ENCODE data around the gene SAMD13. TPM values are rescaled to one million over a fixed set of nuclear protein-coding genes. Genes with fewer than 3 reads are reported as not detected.

Gene SAMD13
- total RNA-seq, 1 experiment from 2014 or later, result 0.61 TPM

- no peak overlapping the region for H4K8ac ChIP-seq (replicated peaks; ENCODE audit: insufficient read length, low read depth, low read length)
- no peaks in the 10 kb centered on the region for H3K23me2 ChIP-seq (ENCODE audit: insufficient read length, low read depth, low read length, poor library complexity, severe bottlenecking)
- no peak overlapping the region for H2AFZ ChIP-seq (ENCODE audit: low read length)
- no peaks in the 10 kb centered on the region; the same call in 1 of the 2 replicates for H3K27me3 Mint-ChIP-seq (ENCODE audit: low read depth)
- no peaks in the 10 kb centered on the region for H3K36me3 Mint-ChIP-seq (ENCODE audit: insufficient read depth in 1 of 3, low read depth in 3 of 3)
- H4K5ac ChIP-seq (ENCODE audit: insufficient read length, low read depth, low read length), result no peak overlapping the region
- no CpG with 5 or more reads among the region's 1 CpG for WGBS (ENCODE audit: extremely low coverage, insufficient read length, low lambda C conversion rate)
- no peak overlapping the region for H3K4ac ChIP-seq (ENCODE audit: low read depth, low read length)
- no peak overlapping the region for H3T11ph ChIP-seq (ENCODE audit: low read length)
- no peak overlapping the region for H3K27ac ChIP-seq (ENCODE audit: insufficient read length, low read depth, low read length)
- no peak overlapping the region for H4K91ac ChIP-seq (ENCODE audit: insufficient read length, low read depth, low read length)
- no peaks in the 10 kb centered on the region for H3K4me1 ChIP-seq (ENCODE audit: insufficient read depth, low read length)
- H3K18ac ChIP-seq (ENCODE audit: insufficient read length, low read depth, low read length), result no peak overlapping the region
- no peak overlapping the region for H3K9ac ChIP-seq (ENCODE audit: extremely low read depth, insufficient read length, low read length)
- no peak overlapping the region for H3K4me2 ChIP-seq (ENCODE audit: insufficient read depth, insufficient read length, low read length)
- no peak overlapping the region for H3K23ac ChIP-seq (ENCODE audit: insufficient read length, low read depth, low read length)
- H3K27ac Mint-ChIP-seq, result no peak overlapping the region
- H3K9me3 ChIP-seq (ENCODE audit: control insufficient read depth, low read depth, low read length), result no peaks in the 10 kb centered on the region
- no peak overlapping the region for H2BK20ac ChIP-seq (ENCODE audit: low read depth, low read length, poor library complexity, severe bottlenecking)
- H2BK5ac ChIP-seq (ENCODE audit: insufficient read length, low read length), result no peak overlapping the region
- H3K14ac ChIP-seq (ENCODE audit: insufficient read depth, low read length), result no peak overlapping the region
- no peak overlapping the region for H2BK12ac ChIP-seq (ENCODE audit: insufficient read length, low read depth, low read length)
- TF ChIP-seq CTCF (conservative IDR thresholded peaks at IDR 0.05), result no peak
- no peak overlapping the region for H2BK120ac ChIP-seq (ENCODE audit: low read depth, low read length, poor library complexity, severe bottlenecking)
- no peaks in the 10 kb centered on the region for H4K20me1 ChIP-seq (ENCODE audit: control insufficient read depth, insufficient read depth, insufficient read length)
- H2AK5ac ChIP-seq (ENCODE audit: insufficient read length, low read length), result no peak overlapping the region
- no peaks in the 10 kb centered on the region for H3K79me2 ChIP-seq (ENCODE audit: insufficient read depth, low read length)
- no peak overlapping the region for H3K56ac ChIP-seq (ENCODE audit: insufficient read length, low read depth, low read length)
- peaks cover 3% of the 10 kb centered on the region in 2 experiments; a peak in 1 of 4 replicates for H3K4me1 Mint-ChIP-seq
- no peak overlapping the region for H3K4me3 Mint-ChIP-seq
- no peaks in the 10 kb centered on the region for H3K9me3 Mint-ChIP-seq
- H3K27me3 ChIP-seq (ENCODE audit: insufficient read depth, low read length), result no peaks in the 10 kb centered on the region
- no peak overlapping the region for H2BK15ac ChIP-seq (ENCODE audit: low read depth, low read length)
- H3K79me1 ChIP-seq (ENCODE audit: insufficient read depth, low read depth, low read length, poor library complexity, severe bottlenecking), result no peaks in the 10 kb centered on the region
- no peak for DNase-seq
Observed at GRCh38 chr1:84356881-84357280, 55.4 kb downstream of the SAMD13 start.
